Activated CD4-positive, alpha-beta T cell treated with anti-CD3 and anti-CD28 coated beads, Interleukin-2, amount 50 U/mL, for 1 hour (primary cell): ENCODE data around the gene NDUFB3.

ENCODE experiments used
- DNase-seq: peaks from one replicate; pipeline ENCODE4 v3.0.0-alpha.2; 2020

The NDUFB3 gene

DNA sequence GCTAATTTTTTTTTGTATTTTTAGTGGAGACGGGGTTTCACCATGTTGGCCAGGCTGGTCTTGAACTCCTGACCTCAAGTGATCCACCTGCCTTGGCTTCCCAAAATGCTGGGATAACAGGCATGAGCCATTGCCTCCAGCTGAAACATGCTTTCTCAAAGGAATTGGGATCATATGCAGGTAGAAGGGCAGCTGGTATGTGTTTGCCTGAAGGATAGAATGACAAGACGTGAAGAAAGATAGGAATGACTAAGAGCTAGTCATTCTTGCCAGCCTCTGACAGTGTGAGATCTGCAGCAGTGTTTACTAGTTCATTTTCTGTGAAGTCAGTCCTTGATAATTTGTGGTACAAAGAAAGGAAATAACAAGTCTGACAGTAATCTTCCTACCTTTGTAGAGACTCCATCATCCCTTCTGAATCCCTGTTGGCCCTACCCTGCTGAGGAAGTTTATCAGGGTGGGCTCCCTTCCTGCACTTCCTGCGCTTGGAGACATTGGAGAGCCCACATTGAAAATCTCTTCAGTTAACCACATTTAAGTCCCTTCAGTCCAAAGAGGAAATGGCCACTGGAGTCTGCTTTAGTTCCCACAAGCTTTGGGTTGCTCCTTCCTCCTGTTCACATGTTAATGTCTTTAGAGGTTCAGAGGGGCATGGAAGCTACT is 58.9 kb downstream of the NDUFB3 start:
- no peak for DNase-seq

DNA sequence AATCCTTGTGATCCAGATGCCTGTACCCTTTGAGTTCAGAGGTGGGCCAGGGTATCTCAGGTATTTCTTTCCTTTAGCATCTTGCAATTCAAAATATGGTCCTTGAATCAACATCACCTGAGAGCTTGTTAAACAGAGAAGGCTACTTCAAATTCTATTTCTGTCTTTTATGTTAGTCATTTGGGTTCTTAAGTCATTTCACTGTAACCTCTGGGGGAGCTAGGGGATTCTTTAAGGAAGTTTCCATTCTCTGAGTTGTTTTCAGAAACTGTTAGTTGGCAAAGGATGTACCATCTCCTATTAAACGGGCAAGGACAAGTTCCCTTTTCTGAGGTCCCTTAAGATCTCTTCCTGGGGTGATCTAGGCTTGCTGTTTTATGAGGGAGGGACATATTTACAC is 60.7 kb downstream of the NDUFB3 start:
- no peak for DNase-seq
